Caco-2 (cell line): ENCODE data around the gene EEF1AKMT2. TPM values are rescaled to one million over a fixed set of nuclear protein-coding genes. Genes with fewer than 3 reads are reported as not detected.

ENCODE experiments used
- BruUV-seq: library from RNA; stranded (reverse); fragments of 400-500 nt; replicated peaks from 2 replicates; lab custom pipeline; 2021; lab: Mats Ljungman, UMichigan
- CTCF ChIA-PET: fragments of 300-600 bp; sonication (Branson Sonifier 250); formaldehyde crosslinking; loops from one replicate; lab custom pipeline; 2022; ENCODE audit warnings: antibody characterized with exemption; lab: Charles Lee
- POLR2A ChIA-PET: fragments of 300-600 bp; sonication (Branson Sonifier 250); formaldehyde crosslinking; loops from one replicate; lab custom pipeline; 2022; ENCODE audit warnings: antibody characterized with exemption; lab: Charles Lee
- DNase-seq, 2 experiments: peaks; one replicate each; pipeline versions ENCODE4 v3.0.0 to v3.0.0-alpha.2; 2020 to 2022
- H3K27me3 ChIP-seq: replicated peaks from 2 replicates; pipeline ENCODE4 v1.6.0; 2011; ENCODE audit warnings: low read length; ENCODE audit not compliant: control insufficient read depth, insufficient read depth
- H3K36me3 ChIP-seq: 2 replicates; pipeline ENCODE4 v1.5.1; 2011; ENCODE audit warnings: low read length; ENCODE audit not compliant: control insufficient read depth, insufficient read depth
- H3K4me1 ChIP-seq: fragments of 250-450 bp; sonication (Bioruptor Pico); 2 replicates; pipeline ENCODE4 v1.5.1; 2020; ENCODE audit warnings: mild to moderate bottlenecking
- H3K4me3 ChIP-seq: 2 replicates; pipeline ENCODE4 v1.5.1; 2011; ENCODE audit warnings: low read depth, mild to moderate bottlenecking, control low read depth, low read length
- H3K9me3 ChIP-seq: fragments of 250-450 bp; sonication (Bioruptor Pico); 2 replicates; pipeline ENCODE4 v1.5.1; 2020; ENCODE audit warnings: mild to moderate bottlenecking, moderate library complexity
- H3K27ac Mint-ChIP-seq: one replicate; pipeline ENCODE4 v1.8.0; 2022; ENCODE audit warnings: mixed read lengths; ENCODE audit not compliant: unreplicated experiment
- H3K27me3 Mint-ChIP-seq: one replicate; pipeline ENCODE4 v1.8.0; 2022; ENCODE audit warnings: mixed read lengths; ENCODE audit not compliant: insufficient read depth, unreplicated experiment
- H3K36me3 Mint-ChIP-seq: one replicate; pipeline ENCODE4 v1.8.0; 2022; ENCODE audit warnings: mild to moderate bottlenecking, mixed read lengths; ENCODE audit not compliant: insufficient read depth, unreplicated experiment
- H3K4me1 Mint-ChIP-seq: one replicate; pipeline ENCODE4 v1.8.0; 2022; ENCODE audit warnings: low read depth, mixed read lengths; ENCODE audit not compliant: unreplicated experiment
- H3K4me3 Mint-ChIP-seq: one replicate; pipeline ENCODE4 v1.8.0; 2022; ENCODE audit warnings: mild to moderate bottlenecking, moderate library complexity, mixed read lengths; ENCODE audit not compliant: unreplicated experiment
- H3K9me3 Mint-ChIP-seq: one replicate; pipeline ENCODE4 v1.8.0; 2022; ENCODE audit warnings: mixed read lengths; ENCODE audit not compliant: unreplicated experiment
- intact Hi-C: fragments of 100-400 bp; cut with micrococcal nuclease; formaldehyde crosslinking; loops from one replicate; pipeline ENCODE4 v1.10.0; 2022; ENCODE audit not compliant: unreplicated experiment
- total RNA-seq: library from RNA; stranded (reverse); gene quantifications from 2 replicates; pipeline ENCODE4 v1.2.3, GENCODE V29; 2022
- TF ChIP-seq, protein P1 (sequence below), 2 experiments: fragments of 200-600 bp in 1 of 2; IDR thresholded peaks; 1 replicate in 1 of 2; 2 replicates in 1 of 2; pipeline versions ENCODE4 v1.5.1 to v1.8.0; 2011 to 2022; ENCODE audit warnings: antibody characterized with exemption in 1 of 2, control low read depth in 1 of 2, inconsistent platforms in 1 of 2, low read depth in 1 of 2, low read length in 1 of 2, mild to moderate bottlenecking in 1 of 2, moderate library complexity in 1 of 2; ENCODE audit not compliant: insufficient read depth in 1 of 2, severe bottlenecking in 1 of 2, unreplicated experiment in 1 of 2

EEF1AKMT2 gene
- total RNA-seq, 1 experiment from 2014 or later: 29.9 TPM

GRCh38 chr10:124824507-124824906 lies 32.8 kb upstream of the EEF1AKMT2 start:
- H3K4me1 ChIP-seq: no peaks in the 10 kb centered on the region
- peaks cover 2% of the 10 kb centered on the region for H3K36me3 ChIP-seq
- peaks cover 47% of the 10 kb centered on the region for H3K36me3 Mint-ChIP-seq
- TF ChIP-seq, protein P1, sequence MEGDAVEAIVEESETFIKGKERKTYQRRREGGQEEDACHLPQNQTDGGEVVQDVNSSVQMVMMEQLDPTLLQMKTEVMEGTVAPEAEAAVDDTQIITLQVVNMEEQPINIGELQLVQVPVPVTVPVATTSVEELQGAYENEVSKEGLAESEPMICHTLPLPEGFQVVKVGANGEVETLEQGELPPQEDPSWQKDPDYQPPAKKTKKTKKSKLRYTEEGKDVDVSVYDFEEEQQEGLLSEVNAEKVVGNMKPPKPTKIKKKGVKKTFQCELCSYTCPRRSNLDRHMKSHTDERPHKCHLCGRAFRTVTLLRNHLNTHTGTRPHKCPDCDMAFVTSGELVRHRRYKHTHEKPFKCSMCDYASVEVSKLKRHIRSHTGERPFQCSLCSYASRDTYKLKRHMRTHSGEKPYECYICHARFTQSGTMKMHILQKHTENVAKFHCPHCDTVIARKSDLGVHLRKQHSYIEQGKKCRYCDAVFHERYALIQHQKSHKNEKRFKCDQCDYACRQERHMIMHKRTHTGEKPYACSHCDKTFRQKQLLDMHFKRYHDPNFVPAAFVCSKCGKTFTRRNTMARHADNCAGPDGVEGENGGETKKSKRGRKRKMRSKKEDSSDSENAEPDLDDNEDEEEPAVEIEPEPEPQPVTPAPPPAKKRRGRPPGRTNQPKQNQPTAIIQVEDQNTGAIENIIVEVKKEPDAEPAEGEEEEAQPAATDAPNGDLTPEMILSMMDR (IDR thresholded peaks at IDR 0.05; ENCODE audit: insufficient read depth in 1 of 2, low read depth in 1 of 2, low read length in 1 of 2, severe bottlenecking in 1 of 2, unreplicated experiment in 1 of 2): no peak
- no peaks in the 10 kb centered on the region for H3K27me3 ChIP-seq
- intact Hi-C loops: no loop called here
- H3K27ac Mint-ChIP-seq: no peak overlapping the region
- H3K27me3 Mint-ChIP-seq: no peaks in the 10 kb centered on the region
- no peaks in the 10 kb centered on the region for H3K9me3 ChIP-seq
- H3K4me3 ChIP-seq: no peak overlapping the region
- ChIA-PET CTCF (interaction anchor here (0.6 kb wide), 1 partner anchor 26 kb away, joined by 5 read pairs; no protein-coding TSS in a partner anchor), POLR2A (no interaction called here)
- no peak for DNase-seq
- BruUV-seq: no TSS peak
- H3K4me1 Mint-ChIP-seq: peaks cover 9% of the 10 kb centered on the region
- no peaks in the 10 kb centered on the region for H3K9me3 Mint-ChIP-seq
- H3K4me3 Mint-ChIP-seq: no peak overlapping the region

DNA sequence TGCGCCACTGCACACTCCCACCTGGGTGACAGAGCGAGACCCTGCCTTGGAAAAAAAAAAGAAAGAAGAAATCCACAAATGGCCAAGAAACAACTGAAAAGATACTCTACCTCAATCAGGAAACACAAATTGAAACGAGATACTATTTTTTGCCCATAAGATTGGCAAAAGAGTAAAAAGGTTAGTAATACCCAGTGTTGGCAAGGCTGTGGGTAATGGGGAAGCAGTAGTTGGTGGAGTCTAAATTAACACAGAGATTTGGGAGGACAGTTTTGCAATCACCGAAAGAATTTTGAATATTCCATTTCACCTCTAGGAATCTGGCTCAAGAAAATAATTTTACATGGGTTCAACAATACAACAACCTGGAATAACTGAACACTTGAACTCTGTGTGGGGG lies 29.8 kb upstream of the EEF1AKMT2 start:
- Histone ChIP-seq H3K27me3 (no peaks in the 10 kb centered on the region), H3K4me3 (no peak overlapping the region), H3K36me3 (no peaks in the 10 kb centered on the region), H3K9me3 (no peaks in the 10 kb centered on the region), H3K4me1 (no peaks in the 10 kb centered on the region)
- Mint-ChIP-seq H3K4me1 (peaks cover 9% of the 10 kb centered on the region), H3K9me3 (no peaks in the 10 kb centered on the region), H3K4me3 (no peak overlapping the region), H3K27me3 (no peaks in the 10 kb centered on the region), H3K36me3 (peaks cover 39% of the 10 kb centered on the region), H3K27ac (no peak overlapping the region)
- intact Hi-C loops: no loop called here
- TF ChIP-seq, protein P1 (IDR thresholded peaks at IDR 0.05; ENCODE audit: insufficient read depth in 1 of 2, low read depth in 1 of 2, low read length in 1 of 2, severe bottlenecking in 1 of 2, unreplicated experiment in 1 of 2): no peak
- no TSS peak for BruUV-seq
- POLR2A ChIA-PET: no interaction called here
- CTCF ChIA-PET: no interaction called here
- no peak for DNase-seq

- CTCF ChIA-PET: no interaction called here
- Histone ChIP-seq H3K4me1 (no peaks in the 10 kb centered on the region), H3K4me3 (no peak overlapping the region), H3K27me3 (no peaks in the 10 kb centered on the region), H3K9me3 (no peaks in the 10 kb centered on the region), H3K36me3 (no peaks in the 10 kb centered on the region)
- Mint-ChIP-seq H3K36me3 (peaks cover 37% of the 10 kb centered on the region), H3K4me3 (no peak overlapping the region), H3K4me1 (peaks cover 9% of the 10 kb centered on the region), H3K9me3 (no peaks in the 10 kb centered on the region), H3K27ac (no peak overlapping the region), H3K27me3 (no peaks in the 10 kb centered on the region)
- no TSS peak for BruUV-seq
- intact Hi-C loops: no loop called here
- TF ChIP-seq, protein P1 (IDR thresholded peaks at IDR 0.05; ENCODE audit: insufficient read depth in 1 of 2, low read depth in 1 of 2, low read length in 1 of 2, severe bottlenecking in 1 of 2, unreplicated experiment in 1 of 2): no peak
- POLR2A ChIA-PET: no interaction called here
- no peak for DNase-seq
Measured at GRCh38 chr10:124820121-124820520, 28.4 kb upstream of the EEF1AKMT2 start.
